IMR-90 (cell line): ENCODE measurements around the gene GRN.

Experiments
- BHLHE40 ChIP-seq: fragments of 150-350 bp; IDR thresholded peaks from 2 replicates; pipeline ENCODE4 v1.6.1; 2016; ENCODE audit warnings: mild to moderate bottlenecking, low read depth, low read length
- CEBPB ChIP-seq: IDR thresholded peaks from 2 replicates; pipeline ENCODE4 v1.6.1; 2012; ENCODE audit warnings: low read depth, low read length, improper control_type of control experiment
- CHD1 ChIP-seq: IDR thresholded peaks from 2 replicates; pipeline ENCODE4 v1.6.1; 2012; ENCODE audit warnings: low read depth, low read length, improper control_type of control experiment
- CTCF ChIP-seq: conservative IDR thresholded peaks from 2 replicates; pipeline ENCODE4 v1.5.1; 2012; ENCODE audit warnings: mild to moderate bottlenecking, low read depth, low read length, improper control_type of control experiment
- MAFK ChIP-seq: IDR thresholded peaks from 2 replicates; pipeline ENCODE4 v1.6.1; 2012; ENCODE audit warnings: low read depth, low read length, improper control_type of control experiment
- MAZ ChIP-seq: IDR thresholded peaks from 2 replicates; pipeline ENCODE4 v1.6.1; 2012; ENCODE audit warnings: low read depth, mild to moderate bottlenecking, low read length, improper control_type of control experiment, moderate library complexity, borderline replicate concordance
- MXI1 ChIP-seq: IDR thresholded peaks from 2 replicates; pipeline ENCODE4 v1.6.1; 2012; ENCODE audit warnings: low read depth, mild to moderate bottlenecking, low read length, moderate library complexity, borderline replicate concordance
- POLR2A ChIP-seq: IDR thresholded peaks from 2 replicates; pipeline ENCODE4 v1.6.1; 2012; ENCODE audit warnings: mild to moderate bottlenecking, low read depth, low read length
- RAD21 ChIP-seq: IDR thresholded peaks from 2 replicates; pipeline ENCODE4 v1.6.1; 2012; ENCODE audit warnings: low read length, improper control_type of control experiment
- RFX5 ChIP-seq: IDR thresholded peaks from 2 replicates; pipeline ENCODE4 v1.8.0; 2012; ENCODE audit warnings: low read depth, mild to moderate bottlenecking, low read length, moderate library complexity
- SMC3 ChIP-seq: fragments of 150-350 bp; IDR thresholded peaks from 2 replicates; pipeline ENCODE4 v1.6.1; 2016; ENCODE audit warnings: low read depth, mild to moderate bottlenecking, antibody characterized with exemption, low read length, moderate library complexity
- USF2 ChIP-seq: fragments of 150-350 bp; IDR thresholded peaks from 2 replicates; pipeline ENCODE4 v1.6.1; 2017; ENCODE audit warnings: mild to moderate bottlenecking, antibody characterized with exemption, low read length, low read depth

GRCh38 chr17:44363613-44364159 is 18.6 kb downstream of the GRN start, which contains the start of gene FAM171A2:
- TF ChIP-seq CTCF (peak; percentile 71), MAZ (peak; percentile 76; the same call in 1 of the 2 replicates), POLR2A (no peak), CHD1 (no peak), RFX5 (no peak), SMC3 (0 out of 2 replicates have a peak, but pooled peaks have one; percentile 18), BHLHE40 (no peak), MXI1 (0 out of 2 replicates have a peak, but pooled peaks have one; percentile 10), CEBPB (no peak), USF2 (no peak), RAD21 (peak; percentile 38), MAFK (no peak)
